GM19397 (cell line): Measurements from ENCODE around the gene PARP3.
A peak's percentile ranks its signal among the peaks of the same experiment; 100 is the strongest.

ENCODE experiments used
- ATAC-seq: cut with Tn5 transposase; IDR thresholded peaks from one replicate; pipeline ENCODE4 v1.9.1; 2021; ENCODE audit warnings: mild to moderate bottlenecking, moderate library complexity; ENCODE audit not compliant: unreplicated experiment

PARP3 gene

DNA sequence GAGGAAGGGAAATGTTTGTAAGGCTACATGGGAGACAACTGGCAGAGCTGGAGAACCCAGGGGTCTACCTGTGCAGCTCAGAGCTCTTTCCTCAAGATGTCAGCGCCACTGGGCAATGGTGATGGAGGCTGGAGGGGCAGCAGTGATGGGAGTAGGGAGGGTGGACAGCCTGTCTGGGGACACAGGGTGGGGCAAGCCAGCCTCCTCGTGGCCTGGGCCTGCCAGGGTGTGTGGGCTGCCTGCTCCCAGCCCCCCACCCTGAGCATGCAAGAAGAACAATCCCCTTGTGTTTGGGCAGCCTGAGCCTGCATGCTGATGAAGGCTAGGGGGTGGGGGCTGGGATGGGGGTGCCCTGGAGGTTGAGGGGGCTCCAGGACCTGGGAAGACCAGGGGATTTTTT lies 23.9 kb downstream of the PARP3 start:
- ATAC-seq: no peak

DNA sequence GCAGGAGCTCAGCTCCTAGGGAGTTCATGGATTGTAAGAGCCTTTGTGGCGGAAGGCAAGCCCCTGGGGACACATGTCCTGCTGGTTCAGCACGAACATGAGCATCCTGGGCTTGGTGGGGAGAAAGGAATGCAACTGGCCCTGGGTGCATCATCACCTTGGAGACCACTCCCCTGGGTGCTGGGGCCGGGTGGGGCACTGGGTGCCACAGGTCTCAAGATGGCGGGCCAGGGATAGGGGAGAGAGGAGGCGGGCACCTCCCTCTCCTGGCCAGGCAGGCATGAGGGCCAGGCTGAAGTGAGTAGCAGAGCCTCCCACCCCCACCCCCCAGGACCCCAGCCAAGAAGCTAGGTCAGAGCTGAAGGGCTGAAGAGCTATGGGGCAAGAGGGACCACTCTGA lies 24.3 kb downstream of the PARP3 start:
- ATAC-seq: no peak

DNA sequence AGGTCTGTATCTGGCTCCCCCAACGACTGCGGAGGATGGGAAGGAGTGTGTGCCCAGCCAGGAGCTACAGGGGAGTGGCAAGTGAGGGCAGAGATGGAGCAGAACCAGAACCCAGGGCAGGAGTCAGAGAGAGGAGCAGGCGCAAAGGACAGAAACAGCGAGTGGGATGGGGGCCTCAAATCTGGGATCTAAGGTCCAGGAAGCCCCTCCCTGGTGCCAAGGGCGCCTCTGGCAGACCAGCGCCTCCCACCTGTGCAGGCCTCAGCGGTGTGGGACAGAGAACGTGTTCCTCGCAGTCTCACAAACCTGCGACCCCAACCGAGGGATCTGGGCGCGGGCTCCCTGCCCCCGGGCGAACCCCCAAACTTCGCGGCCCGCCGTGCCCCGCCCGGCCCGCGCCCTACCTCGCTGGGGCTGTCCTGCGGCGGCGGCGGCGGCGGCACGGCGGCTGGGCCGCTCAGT lies 24.8 kb downstream of the PARP3 start:
- ATAC-seq: peak; percentile 29

DNA sequence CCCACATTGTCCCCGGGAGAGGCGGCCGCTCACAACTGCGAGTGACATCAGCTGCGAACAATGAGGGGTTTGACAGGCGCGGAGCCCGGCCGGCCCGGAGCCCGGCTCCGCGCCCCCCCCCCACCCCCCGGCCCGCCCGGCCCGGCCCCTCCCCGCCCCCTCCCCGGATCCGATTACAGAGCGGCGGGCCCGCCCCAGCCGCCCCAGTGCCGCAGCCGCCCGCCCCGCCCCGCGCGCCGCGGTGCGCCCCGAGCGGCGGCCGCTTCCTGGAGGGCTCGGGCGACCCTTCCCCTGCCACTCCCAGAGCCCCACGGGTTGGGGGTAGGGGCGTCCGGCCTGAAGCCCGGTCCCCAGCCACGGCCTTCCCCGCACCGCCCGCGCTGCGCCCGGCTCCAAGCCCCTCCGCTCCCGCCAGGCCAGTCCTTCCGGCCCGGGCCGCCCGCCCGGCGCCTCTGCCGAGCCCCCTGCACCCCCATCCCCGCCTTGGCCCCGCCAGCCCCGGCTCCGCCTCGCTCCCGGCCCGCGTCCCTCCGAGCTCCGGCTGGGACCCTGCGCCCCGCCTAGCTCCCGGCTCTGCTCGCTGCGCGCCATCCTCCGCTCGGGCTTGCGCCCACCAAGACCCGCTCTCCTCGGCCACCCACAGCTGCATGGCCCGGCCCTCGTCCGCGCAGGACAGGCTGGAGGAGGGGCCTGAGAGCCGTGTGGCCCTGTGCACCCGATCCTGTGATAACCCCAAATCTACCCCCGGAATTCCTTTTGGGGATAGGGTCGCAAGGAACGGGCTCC lies 25.4 kb downstream of the PARP3 start, which contains the start of gene PCBP4:
TSS of gene PCBP4 (minus strand) at position 71 of the 786 bp plus-strand sequence. CDS start 6,214 bp downstream, outside the sequence.
- ATAC-seq: peak; percentile 48

DNA sequence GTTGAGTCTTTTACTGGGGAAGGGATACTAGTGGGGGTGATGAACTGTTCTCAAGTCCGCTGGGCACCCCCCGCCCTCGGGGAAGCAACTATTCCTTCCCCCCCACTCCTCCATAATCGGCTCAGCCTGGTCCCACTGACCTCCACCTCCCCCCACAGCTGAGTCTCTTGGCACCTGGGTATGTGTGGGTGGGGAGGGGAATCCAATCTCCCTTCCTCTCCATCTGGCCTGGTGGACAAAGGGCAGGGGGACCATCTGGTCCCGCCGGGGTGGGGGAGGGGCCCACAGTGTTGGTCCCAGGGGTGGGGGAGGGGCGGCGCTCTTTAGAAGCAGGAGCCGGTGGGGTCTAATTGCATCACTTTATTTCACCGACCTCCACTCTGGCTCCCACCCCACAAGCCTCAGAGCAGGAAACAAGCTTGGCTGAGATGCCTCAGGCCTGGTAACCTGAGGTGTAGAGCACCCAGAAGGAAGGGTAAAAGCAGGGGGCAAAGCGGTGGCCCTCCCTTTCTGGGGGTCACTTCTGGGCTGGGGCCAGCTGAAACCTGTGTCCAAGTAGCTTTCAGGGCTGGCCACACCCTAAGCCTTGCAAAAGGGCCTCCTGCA lies 26.1 kb downstream of the PARP3 start:
- no peak for ATAC-seq

- no peak for ATAC-seq
Measured at GRCh38 chr3:51968883-51969678, 26.9 kb downstream of the PARP3 start.

GRCh38 chr3:51969841-51970240 lies 27.7 kb downstream of the PARP3 start:
- ATAC-seq: no peak

DNA sequence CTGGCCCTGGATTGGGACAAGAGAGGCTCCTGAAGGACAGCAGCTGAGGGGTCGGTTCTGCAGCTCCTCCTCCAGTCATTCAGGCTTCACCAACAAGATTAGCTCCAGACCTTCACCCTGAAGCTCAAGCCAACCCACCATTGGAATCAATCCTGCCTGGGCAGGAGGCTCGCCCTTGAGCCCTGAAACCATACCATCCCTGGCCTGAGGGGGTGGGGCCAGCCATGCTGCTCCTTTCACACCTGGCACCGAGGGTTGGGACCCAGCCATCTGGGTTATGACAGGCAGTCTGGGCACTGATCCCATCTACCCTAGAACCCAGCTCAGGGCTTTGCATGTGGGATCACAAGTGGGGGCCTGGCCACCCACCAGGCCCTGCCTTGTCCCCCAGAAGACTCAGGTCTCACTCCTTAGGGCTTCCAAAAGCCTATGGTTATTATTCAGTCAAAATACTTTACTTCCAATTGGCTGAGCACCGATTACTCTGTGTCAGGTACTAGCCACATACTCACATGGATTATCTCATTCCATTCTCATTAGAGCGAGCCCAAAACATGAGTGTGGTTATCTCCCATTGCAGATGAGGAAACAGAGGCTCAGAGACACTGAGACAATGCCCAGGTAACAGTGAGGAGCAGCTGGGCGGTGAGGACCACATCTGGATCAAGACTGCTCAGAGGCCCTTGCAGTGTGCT lies 28.6 kb downstream of the PARP3 start:
- ATAC-seq: no peak

- no peak for ATAC-seq
Measured at GRCh38 chr3:51971350-51971749, 29.2 kb downstream of the PARP3 start.

DNA sequence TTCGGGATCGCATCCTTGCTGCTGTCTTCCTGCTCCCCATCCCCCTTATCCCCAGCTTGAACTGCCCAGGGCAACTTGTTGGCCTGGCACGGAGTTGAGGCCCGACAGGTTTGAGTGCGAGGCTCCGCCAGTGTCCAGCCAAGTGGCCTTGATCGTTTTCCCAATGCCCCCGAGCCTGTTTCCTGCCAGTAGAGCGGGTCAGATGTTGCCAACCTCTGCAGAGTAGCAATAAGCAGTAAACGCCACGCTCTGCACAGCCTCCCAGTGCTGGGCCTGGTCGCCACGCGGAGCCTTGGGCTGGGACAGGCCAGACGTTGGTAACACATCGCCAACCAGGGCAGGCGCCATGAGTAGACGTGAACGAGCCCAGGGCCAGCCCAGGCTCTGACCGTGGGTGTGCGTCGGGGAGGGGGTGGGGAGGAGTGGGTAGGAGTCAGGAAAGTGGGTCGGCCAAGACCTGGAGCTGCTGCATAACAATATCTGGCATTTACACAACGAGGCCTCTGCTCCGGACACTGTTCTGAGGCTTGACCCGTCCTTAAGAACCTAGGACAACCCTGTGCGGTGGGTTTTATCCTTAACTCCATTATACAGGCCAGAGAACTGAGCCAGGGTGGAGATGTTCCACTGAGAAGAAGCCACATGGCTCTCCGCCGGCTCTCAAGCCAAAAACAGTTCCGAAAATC lies 32.3 kb downstream of the PARP3 start:
- ATAC-seq: peak; percentile 7

- ATAC-seq: peak; percentile 65
Measured at GRCh38 chr3:51974963-51975851, 33.0 kb downstream of the PARP3 start, which contains the start of gene ABHD14A. Gene ABHD14A, plus strand, starts transcription at chr3:51975064. Its CDS starts 72 bp downstream, at chr3:51975136.

DNA sequence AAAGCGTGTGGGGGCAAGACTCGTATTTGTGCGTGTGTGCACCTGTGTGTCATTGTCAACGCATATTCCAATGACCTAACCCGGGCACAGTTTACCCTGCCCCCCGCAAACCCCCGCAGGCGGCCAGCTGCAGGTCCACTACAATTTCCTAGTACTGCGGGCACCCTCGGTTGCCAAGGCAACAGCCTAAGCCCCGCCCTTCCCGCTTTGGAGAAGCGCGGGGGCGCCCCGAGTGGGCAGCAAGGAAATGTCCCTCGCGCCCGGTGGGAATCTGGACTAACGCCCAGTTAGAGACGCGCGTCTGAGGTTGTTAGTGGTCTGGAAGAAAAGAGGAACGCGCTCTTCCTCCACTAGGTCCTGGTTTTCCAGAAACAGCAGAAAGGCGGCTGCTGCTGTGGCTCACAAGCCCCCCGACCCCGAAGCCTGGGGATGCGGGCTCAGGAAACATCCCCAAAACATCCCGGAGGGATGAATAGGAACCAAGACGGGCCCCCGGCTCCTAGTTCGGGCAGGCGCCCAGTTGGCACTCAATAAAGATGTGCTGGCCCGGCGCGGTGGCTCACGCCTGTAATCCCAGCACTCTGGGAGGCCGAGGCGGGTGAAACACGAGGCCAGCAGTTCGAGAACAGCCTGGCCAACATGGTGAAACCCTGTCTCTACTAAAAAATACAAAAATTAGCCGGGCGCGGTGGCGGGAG lies 33.8 kb downstream of the PARP3 start:
- ATAC-seq: no peak

DNA sequence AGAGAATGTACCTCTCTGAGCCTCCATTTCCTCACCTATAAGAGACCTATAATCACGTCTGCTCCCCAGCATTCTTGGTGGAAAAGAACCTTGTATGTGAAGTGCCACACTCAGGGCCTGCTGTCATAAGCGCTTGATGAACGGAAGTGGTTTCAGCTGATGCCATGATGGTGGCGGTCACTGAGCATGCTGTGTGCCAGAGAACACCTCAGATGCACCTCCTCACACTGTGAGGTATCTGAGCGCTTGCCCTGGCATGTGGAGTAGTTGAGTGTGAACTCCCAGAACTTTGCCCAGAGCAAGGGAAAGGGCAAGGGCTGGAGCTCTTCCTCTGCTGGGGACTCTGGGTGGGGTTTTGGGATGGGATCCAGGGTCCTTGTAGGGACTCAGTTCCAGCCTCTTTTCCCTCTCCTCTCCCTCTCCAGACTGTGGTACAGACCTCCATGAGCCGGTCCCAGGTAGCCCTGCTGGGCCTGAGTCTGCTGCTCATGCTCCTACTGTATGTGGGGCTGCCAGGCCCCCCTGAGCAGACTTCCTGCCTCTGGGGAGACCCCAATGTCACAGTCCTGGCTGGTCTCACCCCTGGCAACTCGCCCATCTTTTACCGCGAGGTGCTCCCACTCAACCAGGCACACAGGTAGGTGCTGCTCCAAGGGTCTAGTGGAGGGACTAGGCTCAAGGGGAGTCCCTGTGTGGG lies 35.4 kb downstream of the PARP3 start:
- no peak for ATAC-seq

DNA sequence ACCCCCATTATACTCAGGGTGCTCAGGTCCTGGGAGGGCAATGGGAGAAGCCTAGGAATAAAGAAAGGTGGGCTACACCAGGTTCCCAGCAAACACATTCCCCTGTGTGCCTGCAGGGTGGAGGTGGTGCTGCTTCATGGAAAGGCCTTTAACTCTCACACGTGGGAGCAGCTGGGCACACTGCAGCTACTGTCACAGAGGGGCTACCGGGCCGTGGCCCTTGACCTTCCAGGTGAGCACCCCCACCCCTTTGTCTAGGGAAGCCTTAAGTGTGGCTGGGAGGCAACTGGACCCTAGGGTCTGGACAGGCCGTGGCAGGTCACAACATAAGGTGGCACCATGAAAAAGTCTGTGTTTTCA lies 36.0 kb downstream of the PARP3 start:
- ATAC-seq: no peak

DNA sequence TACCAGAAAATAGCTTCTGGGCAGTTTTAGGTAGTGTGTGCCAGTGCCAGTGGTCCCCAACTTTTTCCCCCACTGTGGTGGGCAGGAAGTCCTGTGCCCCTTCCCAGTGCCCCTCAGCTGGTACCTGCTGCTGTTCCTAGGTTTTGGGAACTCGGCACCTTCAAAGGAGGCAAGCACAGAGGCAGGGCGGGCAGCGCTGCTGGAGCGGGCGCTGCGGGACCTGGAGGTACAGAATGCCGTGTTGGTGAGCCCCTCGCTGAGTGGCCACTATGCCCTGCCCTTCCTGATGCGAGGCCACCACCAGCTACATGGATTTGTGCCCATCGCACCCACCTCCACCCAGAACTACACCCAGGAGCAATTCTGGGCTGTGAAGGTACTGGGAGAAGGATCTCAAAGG lies 38.1 kb downstream of the PARP3 start:
- ATAC-seq: no peak

GRCh38 chr3:51982352-51982837 lies 40.2 kb downstream of the PARP3 start:
- ATAC-seq: peak; percentile 41

- ATAC-seq: peak; percentile 83
Measured at GRCh38 chr3:51982838-51983577, 40.8 kb downstream of the PARP3 start, which contains the start of gene ACY1. Gene ACY1, plus strand, starts transcription at chr3:51983535. Its CDS starts 530 bp downstream, at chr3:51984065.
